GM12875 (cell line): ENCODE data around the gene HES7.
A peak's percentile ranks its signal among the peaks of the same experiment; 100 is the strongest.

ENCODE experiments used
- H3K4me3 ChIP-seq: one replicate; pipeline ENCODE4 v1.5.1; 2011; ENCODE audit warnings: low read depth, low read length, control low read depth
- CTCF ChIP-seq: IDR thresholded peaks from 2 replicates; pipeline ENCODE4 v1.5.1; 2011; ENCODE audit warnings: low read depth, mild to moderate bottlenecking, control low read depth, inconsistent platforms, low read length, moderate library complexity, borderline replicate concordance; ENCODE audit not compliant: insufficient read depth

HES7 gene

GRCh38 chr17:8150194-8151119 is 26.6 kb upstream of the HES7 start:
- no peak for TF ChIP-seq CTCF
- H3K4me3 ChIP-seq: peak overlapping the region; percentile 94

GRCh38 chr17:8149419-8150193 is 25.7 kb upstream of the HES7 start:
- H3K4me3 ChIP-seq: no peak overlapping the region
- TF ChIP-seq CTCF: no peak

- no peak for TF ChIP-seq CTCF
- no peak overlapping the region for H3K4me3 ChIP-seq
These were observed 24.7 kb upstream of the HES7 start for GRCh38 chr17:8148560-8148959.

- no peak for TF ChIP-seq CTCF
- H3K4me3 ChIP-seq: no peak overlapping the region
These were observed 24.0 kb upstream of the HES7 start for GRCh38 chr17:8147805-8148404.

- no peak for TF ChIP-seq CTCF
- no peak overlapping the region for H3K4me3 ChIP-seq
These were observed 23.4 kb upstream of the HES7 start for GRCh38 chr17:8147141-8147804.

- TF ChIP-seq CTCF: no peak
These were observed 22.7 kb upstream of the HES7 start for GRCh38 chr17:8146381-8147140.

More at GRCh38 chr17:8146381-8147140, 22.7 kb upstream of the HES7 start:
- H3K4me3 ChIP-seq: no peak overlapping the region
